SHP77 (cell line): Measurements from ENCODE around the gene LIN37.

Experiments used
- DNase-seq, 2 experiments: peaks; one replicate each; lab custom pipeline; 2025; lab: John Stamatoyannopoulos, UW

LIN37 gene

DNA sequence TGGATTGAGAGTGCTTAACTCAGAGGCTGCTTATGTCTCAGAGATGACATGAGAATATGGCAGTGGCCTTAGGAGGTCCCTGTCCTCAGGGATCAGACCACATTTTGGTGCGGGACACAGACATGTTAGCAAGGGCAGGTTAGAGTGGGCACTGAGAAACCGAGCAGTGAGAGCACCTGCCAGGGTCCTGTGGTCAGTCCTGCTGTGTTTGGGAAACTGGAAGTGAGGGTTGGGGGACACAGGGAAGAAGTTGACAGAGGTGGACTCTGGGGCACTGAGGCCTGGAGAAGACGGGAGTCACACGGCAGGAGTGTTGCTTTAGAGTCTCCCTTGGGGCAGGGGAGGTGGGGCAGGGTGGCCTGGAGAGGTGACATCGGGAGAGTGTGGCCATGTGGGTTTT is 13.5 kb upstream of the LIN37 start:
- DNase-seq: no peak

DNA sequence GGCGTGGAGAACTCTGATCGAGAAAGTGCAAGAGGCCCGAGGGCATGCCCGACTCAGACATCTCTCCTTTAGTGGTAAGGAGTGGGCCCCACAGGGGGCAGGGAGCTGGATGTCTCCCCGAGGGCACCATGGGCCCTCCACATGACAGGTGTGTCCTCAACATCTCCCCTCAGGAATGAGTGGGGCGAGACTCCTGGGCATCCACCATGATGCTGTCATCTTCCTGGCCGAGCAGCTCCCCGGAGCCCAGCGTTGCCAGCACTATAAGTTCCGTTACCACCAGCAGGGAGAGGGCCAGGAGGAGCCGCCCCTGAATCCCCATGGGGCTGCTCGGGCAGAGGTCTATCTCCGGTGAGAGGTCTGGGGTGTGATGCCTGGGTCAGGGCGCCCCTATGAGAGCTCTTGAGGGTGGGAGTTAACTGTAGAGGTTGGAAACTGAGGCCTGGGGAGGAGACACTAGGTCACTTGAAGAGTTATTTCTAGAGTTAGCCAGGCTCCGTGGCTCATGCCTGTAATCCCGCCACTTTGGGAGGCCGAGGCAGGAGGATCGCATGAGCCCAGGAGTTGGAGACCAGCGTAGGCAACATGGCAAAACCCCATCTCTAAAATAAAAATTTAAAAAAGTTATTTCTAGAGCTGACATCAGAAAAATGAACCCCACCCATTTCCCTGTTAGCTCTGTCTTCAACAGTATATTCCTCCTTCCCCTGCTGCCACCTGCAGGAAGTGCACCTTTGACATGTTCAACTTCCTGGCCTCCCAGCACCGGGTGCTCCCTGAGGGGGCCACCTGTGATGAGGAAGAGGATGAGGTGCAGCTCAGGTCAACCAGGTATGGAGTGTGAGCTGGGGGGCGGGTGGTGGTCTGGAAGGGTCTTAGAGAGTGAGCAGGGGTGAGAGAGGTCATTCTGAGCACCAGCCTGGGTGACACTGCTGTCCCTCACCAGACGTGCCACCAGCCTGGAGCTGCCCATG is 11.2 kb upstream of the LIN37 start:
- no peak for DNase-seq

DNA sequence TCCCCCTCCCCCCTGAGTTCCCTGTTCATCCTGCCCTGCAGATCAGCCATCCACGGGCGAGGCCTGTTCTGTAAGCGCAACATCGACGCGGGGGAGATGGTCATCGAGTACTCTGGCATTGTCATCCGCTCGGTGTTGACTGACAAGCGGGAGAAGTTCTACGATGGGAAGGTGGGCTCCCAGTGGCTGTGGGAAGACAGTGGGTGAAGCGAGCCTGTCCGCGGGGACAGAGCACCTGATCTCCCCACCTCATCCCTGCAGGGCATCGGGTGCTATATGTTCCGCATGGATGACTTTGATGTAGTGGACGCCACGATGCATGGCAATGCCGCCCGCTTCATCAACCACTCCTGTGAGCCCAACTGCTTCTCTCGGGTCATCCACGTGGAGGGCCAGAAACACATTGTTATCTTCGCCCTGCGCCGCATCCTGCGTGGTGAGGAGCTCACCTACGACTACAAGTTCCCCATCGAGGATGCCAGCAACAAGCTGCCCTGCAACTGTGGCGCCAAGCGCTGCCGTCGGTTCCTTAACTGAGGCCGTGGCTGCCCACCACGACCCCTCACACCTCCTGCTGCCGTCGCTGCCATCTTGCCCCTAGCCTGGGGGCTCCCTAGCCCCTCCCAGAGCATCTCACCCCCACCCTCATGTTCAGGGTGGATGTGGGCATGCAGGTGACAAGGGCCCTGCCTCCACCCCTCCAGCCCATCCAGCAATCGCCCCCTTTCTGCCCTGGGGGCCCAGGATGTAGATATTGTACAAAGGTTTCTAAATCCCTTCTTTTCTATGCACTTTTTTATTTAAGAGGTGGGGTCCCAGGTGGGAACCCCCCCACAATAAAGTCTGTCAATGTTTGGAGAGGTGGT is 10.1 kb upstream of the LIN37 start:
- no peak for DNase-seq

DNA sequence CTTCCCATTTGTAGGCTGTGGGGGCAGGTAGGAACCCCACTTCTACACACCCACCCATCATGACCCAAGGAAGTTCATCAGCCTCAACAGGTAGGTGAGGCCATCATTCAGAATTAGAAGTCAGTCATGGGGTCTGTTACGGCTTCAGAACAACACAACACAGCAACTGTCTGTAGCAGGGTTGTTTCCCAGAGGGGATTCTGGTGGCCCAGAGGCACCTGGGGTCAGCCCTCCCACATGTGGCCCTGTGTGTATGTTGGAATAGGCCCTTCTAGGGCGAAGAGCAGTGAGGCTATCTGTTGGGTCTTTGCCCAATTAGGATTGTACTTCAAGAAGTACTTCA is 9.5 kb upstream of the LIN37 start:
- DNase-seq: no peak

DNA sequence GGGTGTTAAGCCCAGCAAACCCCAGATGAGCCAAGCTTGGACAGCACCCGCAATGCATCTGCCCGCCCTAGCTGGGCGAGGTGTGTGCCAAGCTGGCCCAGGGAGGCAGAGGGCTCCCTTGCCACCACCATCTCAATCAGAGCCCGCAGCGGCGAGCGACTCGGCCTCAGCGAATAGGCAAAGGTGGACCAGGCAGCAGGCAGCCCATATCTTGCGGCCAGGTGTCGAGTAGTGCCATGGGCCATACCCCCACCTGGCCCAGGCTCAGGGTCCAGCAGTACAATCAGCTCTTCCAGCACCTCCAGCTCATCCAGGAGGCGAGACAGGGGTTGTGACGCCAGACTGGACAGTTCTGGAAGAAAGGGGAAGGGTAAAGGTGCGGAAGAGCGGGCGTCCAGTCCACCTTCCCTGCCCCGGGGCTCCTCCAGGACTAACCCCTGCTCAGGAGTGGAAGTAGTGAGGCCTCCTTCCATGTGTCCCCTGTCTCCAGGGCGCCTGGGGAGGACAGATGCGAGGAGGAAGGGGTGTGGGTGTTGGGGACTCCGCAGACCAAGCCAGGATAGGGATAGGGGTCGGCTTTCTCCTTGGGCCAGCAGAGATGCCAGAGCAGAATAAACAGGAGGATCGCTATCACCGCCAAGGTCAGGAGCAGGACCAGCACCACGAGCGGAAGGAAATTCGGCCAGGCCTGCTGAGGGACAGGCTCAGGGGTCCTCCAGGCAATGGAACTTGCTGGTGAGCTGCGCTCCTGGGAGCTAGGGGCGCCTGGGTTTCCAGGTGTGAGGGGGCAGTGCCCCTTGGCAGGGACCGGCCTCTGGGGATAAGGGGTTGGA is 8.9 kb upstream of the LIN37 start:
- no peak for DNase-seq

DNA sequence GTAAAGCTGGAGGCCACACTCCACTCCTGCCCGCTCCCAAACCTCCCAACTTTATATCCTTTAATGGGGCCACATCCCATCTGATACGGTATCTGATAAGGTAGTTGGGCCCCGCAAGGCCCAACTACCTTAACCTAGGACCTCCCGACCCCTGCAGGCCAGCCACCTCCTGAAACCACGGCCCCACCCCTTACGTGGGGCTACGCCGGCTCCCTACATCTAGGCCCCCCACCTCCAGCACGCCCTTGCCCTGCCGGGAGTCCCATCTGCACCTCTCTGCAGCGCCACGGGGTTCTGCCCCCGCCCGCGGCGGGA is 8.3 kb upstream of the LIN37 start:
- DNase-seq: no peak

DNA sequence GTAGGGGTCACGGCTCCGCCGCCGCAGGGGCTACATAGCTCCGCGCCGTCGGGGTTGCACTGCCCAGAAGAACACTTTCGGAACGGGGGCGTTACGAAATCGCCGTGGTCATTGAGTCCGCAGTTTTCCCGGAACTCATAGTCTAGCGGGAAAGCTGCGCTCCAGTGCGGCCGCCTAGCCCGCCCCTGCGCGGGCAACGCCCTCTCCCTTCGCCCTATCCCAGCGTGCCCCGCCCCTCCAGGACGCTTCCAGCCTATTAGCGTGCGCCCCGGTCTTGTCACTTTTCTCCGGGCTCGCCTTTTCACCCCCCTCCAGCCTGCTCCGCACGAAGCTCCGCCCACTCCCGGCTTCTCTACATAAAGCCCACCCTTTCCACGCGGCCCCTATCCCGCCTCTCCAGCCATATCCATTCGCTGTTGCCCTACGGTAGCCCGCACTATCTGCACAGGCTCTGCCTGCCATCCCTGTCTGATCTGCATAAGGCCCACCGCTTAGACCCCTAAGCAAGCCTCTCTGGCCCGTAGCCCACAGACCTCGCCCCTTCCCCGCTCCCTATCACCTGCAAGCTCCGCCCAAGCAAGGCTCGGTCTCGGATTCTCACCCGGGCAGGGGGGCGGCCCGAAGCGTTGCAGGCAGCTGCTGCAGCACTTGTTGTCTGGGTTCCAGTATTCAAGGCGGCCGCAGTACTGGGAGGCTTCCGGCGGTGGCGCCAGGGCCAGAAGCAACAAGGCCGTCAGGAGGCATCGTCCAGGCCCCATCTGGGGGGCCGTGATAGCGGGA is 7.8 kb upstream of the LIN37 start:
- peak; percentile 97 to 98 for DNase-seq

DNA sequence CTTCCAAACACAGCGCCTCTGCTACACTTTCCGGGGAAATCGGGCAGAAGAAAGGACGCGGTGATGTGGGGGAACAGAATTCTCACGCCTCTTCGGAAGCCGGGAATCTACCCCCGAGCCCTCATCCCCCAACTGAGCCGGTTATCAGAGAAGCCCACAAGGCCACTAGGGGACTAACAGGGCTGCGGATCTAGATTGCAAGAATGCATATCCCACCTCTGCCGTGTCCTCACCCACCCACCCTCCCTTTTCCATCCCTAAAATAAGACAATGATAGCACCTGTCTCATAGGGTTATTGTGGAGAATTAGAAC is 7.2 kb upstream of the LIN37 start:
- no peak for DNase-seq

DNA sequence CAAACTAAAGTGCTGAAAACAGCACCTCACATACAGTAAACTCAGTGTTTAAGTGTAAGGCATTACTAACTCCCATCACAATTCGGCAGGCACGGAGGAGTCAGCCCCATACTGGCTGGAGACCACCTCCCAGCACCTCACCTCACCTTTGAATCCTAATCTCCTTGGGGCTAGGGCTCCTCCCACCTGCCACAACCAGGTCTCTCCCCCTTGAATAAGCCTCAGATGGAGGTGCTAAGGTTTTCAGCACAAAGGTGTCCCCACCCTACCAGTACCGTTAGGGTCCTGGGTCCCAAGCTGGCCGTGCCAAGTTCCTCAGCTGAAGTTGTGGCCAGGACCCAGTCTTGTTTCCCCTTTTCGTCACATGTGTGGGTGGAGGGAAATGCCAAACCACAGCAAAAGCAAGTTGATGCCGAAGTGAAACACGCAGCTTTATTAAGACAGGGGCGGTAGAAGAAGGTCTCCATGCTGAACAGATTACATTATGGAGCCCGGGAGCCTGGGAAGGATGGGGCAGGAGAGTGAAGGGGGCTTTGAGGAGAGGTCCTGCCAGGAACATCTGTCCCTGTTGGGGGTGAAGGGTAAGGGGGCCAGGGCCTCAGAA is 6.2 kb upstream of the LIN37 start, which contains the start of gene IGFLR1:
Gene IGFLR1, minus strand, starts transcription at position 332 of the 604 bp plus-strand sequence. CDS start 1,272 bp downstream, outside the sequence.
- no peak for DNase-seq

DNA sequence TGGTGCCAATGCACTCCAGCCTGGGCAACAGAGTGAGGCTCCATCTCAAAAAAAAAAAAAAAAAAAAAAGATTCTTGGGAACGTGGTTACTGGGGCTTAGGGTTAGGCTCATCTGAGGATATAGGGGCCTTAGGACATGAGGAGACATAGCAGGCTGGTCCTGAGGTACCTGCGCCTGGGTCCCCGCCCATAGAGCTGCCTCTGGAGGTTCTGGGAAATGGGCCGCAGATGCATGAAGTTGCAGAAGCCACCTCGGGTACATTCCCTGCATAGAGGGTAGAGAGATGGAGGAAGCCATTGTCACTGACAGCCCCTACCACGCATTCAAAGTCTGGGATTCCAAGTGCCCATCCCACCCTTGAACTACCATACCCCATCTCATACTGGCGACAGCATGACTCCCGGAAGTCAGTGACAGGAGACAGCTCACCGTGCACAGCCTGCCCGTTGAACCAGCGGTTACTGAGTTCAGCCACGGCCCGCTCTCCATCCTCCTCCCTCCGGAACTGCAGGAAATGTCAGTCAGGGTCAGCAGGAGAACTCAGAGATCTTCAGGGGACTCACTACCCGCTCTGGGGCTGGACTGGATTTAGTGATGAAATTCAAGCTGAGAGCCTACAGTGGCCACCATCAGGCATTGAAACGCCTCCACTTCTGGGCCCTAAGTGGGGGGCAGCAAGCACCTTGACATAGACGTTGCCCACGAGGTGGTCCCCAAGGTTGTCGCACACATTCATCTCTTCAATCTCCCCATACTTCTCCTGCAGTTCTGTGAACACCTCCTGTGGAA is 4.5 kb upstream of the LIN37 start:
- no peak for DNase-seq

DNA sequence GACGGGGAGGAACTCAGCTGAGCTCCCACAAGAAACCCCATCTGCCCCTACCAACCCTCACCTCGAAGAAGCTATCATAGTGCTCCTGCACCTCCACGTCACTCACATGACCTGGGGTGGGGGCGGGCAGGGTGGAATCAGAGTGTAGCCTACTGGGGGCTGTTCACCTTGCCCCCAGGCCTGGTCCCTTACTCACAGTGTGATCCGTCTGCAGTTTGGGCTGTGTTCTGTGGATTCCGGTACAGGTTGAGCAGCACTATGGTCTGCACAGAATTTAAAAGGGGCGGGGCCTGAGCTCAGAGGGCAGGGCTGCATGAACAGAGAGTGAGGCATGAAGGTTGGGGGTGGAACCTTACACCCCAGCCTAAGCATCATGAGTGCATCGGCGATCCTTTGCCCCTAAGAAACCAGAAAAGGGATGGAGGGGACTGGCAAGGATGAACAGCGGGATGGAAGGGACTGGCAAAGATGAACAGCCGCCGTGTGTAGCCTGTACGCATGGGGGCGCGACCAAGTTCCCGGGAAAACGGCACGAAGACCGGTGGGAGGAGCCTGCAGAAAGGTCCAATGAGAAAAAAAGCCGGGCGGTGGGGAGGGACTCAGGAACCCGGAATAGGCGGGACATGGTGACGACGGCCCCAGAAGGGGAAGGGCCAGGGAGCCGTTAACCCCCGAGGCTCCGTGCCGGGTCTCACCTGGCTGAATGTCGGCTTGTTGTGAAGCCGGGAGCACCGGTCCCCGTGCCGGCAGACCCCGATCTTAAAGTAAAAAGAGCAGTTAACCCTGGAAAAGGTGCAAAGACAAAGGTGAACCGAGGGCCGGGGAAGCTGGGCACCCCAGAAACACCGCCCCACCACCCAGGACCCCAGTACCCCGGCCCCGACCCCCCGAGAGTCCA is 3.7 kb upstream of the LIN37 start:
- DNase-seq: peak; percentile 94 to 97

DNA sequence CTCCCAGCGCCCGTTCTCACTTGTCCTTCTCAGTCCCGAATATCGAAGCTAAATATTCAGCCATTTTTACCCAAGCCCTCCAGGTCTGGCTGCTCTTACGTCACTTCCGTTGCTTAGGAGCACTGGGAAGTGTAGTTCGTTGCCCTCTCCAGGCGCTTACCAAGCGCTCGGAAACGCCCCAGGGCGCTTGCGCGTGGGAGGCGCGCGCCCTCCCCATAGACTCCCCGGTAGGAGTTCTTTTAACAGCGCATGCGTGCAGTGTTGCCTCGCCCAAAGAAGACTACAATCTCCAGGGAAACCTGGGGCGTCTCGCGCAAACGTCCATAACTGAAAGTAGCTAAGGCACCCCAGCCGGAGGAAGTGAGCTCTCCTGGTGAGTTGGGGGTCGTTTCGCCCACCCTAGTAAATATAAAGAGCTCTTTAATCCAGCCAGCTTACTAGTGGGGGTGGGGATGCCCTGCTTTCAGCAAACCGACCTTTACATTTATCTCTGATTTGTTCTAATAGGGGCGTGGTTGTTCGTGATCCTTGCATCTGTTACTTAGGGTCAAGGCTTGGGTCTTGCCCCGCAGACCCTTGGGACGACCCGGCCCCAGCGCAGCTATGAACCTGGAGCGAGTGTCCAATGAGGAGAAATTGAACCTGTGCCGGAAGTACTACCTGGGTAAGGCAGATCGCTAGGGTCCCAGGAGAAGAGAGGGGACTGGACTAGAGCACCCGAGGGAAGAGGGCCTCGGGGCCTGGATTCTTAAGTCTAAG is 2.9 kb upstream of the LIN37 start, which contains the start of the genes PSENEN and U2AF1L4:
Gene PSENEN, plus strand, starts transcription at position 324 of the 759 bp plus-strand sequence. Its CDS starts 280 bp downstream, at position 604.
Gene U2AF1L4, minus strand, starts transcription at position 91 of the 759 bp plus-strand sequence. Its CDS starts 27 bp downstream, at position 64.
- peak; percentile 98 to 99 for DNase-seq

DNA sequence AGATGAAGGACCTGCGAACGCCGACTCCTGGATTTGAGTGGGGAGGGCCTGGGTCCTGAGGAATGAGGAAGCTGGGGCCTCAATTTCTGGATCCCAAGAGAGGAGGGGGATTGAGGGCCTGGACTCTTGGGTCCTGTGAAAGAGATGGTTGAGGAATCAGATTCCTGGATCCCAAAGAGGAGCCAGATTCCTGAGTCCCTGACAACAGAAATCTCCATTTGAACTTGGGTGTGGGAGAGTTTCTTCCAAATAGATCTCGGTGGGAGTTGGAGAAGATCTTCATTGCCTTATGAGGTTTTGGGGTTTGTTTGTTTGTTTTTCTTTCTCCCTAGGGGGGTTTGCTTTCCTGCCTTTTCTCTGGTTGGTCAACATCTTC is 2.3 kb upstream of the LIN37 start:
- no peak for DNase-seq

DNA sequence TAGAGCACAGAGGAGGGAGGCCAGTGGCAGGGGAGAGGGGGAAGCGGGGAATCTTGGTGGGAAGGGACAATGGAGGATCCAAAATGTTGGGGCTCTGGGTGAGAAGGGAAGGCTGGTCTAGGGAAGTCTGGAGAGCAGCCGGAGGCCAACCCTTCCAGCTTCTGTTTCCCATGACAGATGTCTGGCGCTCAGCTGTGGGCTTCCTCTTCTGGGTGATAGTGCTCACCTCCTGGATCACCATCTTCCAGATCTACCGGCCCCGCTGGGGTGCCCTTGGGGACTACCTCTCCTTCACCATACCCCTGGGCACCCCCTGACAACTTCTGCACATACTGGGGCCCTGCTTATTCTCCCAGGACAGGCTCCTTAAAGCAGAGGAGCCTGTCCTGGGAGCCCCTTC is 1.8 kb upstream of the LIN37 start:
- DNase-seq: no peak

DNA sequence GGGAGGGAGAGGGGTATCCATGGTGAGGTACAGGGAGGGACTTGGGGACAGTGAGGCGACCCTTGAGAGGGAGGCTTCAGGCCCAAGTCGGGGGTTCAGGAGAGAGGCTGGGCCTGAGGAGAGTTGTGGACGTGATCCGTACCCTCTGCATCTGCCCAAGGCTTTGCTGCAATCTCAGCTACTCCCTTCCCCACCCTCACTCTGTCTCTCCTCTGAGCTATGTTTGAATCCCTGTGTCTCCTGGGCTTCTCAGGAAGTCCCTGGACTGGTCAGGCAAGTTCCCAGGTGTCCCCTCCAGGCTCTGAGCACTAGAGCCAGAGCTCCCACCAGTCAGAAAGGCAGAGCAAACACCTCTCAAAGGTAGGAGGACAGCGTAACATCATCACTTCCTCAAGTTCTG is 1.8 kb downstream of the LIN37 start:
- no peak for DNase-seq

DNA sequence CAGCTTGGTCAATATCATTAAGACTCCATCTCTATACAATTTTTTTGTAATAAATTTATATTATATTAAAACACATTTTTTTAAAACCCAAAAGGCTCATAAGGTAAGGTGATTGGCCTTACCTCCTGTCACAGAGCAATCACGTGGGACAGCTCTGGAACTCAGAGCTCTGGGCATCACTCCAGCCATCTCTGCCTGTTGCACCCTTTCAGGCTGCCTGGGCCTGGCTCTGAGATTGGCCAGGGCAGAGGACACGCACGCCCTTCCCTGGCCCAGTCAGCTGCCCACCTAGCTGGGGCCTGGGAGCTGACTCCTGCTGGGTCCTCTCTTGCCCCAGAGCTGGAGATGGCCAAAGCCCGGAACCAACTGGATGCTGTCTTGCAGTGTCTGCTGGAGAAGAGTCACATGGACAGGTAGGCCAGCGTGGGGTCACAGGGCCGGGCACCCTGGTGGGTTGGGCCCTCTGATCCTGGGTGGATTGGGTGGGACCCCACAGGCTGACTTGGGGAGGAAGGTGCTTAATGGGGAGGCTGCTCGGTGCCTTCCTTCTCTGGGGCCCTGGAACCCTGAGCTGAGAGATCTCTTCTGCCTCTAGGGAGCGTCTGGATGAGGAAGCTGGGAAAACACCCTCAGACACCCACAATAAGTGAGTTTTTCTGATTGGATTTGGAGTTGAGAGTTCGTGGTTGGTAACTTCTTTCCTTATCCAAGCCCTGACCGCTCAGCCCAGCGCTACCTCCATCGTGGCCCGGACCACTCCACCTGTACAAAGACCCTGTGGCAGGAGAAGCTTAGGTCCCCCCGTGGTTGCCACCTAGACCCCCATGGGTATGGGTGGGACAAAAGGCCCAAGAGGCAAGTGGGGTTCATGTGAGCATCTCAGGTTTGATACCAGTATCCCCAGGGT is 3.7 kb downstream of the LIN37 start:
- no peak for DNase-seq

DNA sequence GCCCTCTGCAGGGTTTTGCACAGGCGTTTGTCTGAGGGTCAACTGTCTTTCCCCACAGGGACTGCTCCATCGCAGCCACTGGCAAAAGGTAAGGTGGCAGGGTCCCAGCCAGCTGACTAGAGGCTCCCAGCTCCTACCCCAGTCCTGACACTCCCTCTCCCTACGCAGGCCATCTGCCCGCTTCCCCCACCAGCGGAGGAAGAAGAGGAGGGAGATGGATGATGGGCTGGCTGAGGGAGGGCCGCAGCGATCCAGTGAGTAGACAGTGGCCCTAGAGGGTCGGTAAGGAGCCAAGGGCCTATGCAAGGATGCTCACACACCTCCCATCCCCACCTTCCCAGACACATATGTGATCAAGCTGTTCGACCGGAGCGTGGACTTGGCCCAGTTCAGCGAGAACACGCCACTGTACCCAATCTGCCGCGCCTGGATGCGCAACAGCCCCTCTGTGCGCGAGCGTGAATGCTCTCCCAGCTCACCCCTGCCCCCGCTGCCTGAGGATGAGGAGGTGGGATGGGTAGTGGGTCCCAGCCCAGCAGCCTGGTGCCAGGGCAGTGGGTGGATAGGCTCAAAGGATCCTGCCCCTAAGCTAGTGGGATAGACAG is 4.5 kb downstream of the LIN37 start:
- no peak for DNase-seq
